CD4-positive, alpha-beta T cell treated with Interleukin-4 for 4 hours (primary cell): ENCODE measurements around the gene MMP11.

Source experiments
- DNase-seq: peaks from one replicate; pipeline ENCODE4 v3.0.0-alpha.2; 2020

MMP11 gene

GRCh38 chr22:23803001-23803819, 30.6 kb downstream of the MMP11 start:
- DNase-seq = no peak

GRCh38 chr22:23804781-23805291, 32.2 kb downstream of the MMP11 start:
- DNase-seq = no peak

GRCh38 chr22:23806837-23807236, 34.2 kb downstream of the MMP11 start:
- no peak for DNase-seq

GRCh38 chr22:23812378-23812777, 39.7 kb downstream of the MMP11 start:
- DNase-seq = no peak

GRCh38 chr22:23815541-23816155, 43.0 kb downstream of the MMP11 start:
- DNase-seq = no peak

GRCh38 chr22:23816156-23816976, 43.7 kb downstream of the MMP11 start:
- DNase-seq = no peak

- DNase-seq = no peak
These were observed 44.5 kb downstream of the MMP11 start for GRCh38 chr22:23817146-23817545.

GRCh38 chr22:23818541-23818940, 45.9 kb downstream of the MMP11 start:
- no peak for DNase-seq

GRCh38 chr22:23820748-23821211, 48.1 kb downstream of the MMP11 start:
- no peak for DNase-seq

- no peak for DNase-seq
These were observed 49.5 kb downstream of the MMP11 start for GRCh38 chr22:23822101-23822671.

- DNase-seq = no peak
These were observed 50.7 kb downstream of the MMP11 start for GRCh38 chr22:23823331-23823791.

- DNase-seq = no peak
These were observed 52.0 kb downstream of the MMP11 start for GRCh38 chr22:23824476-23825245.

GRCh38 chr22:23825246-23825905, 52.7 kb downstream of the MMP11 start:
- DNase-seq = no peak

GRCh38 chr22:23826510-23827350, 54.1 kb downstream of the MMP11 start:
- DNase-seq = no peak

GRCh38 chr22:23827351-23827995, 54.8 kb downstream of the MMP11 start:
- DNase-seq = no peak

- DNase-seq = no peak
These were observed 56.4 kb downstream of the MMP11 start for GRCh38 chr22:23828800-23829680.

- no peak for DNase-seq
These were observed 57.3 kb downstream of the MMP11 start for GRCh38 chr22:23829845-23830372.

- no peak for DNase-seq
These were observed 58.6 kb downstream of the MMP11 start for GRCh38 chr22:23831261-23831660.

GRCh38 chr22:23831781-23832180, 59.1 kb downstream of the MMP11 start:
- no peak for DNase-seq
